ENCODE results near the gene TGFBR1. TPM values are rescaled to one million over a fixed set of nuclear protein-coding genes. Genes with fewer than 3 reads are reported as not detected.

Gene TGFBR1
- polyA plus RNA-seq, 4 donors: 44.4 to 52.3 (median 50.5) TPM

- DNase-seq (ENCODE audit: low read depth in 4 of 4, low spot score in 3 of 4): peak in 1 of 4 donors; percentile 29
Measured at GRCh38 chr9:99105152-99106043, 485 bp downstream of the TGFBR1 start.

- peak in 1 of 4 donors; percentile 12 for DNase-seq (ENCODE audit: low read depth in 4 of 4, low spot score in 3 of 4)
Measured at GRCh38 chr9:99106044-99106375, 1.1 kb downstream of the TGFBR1 start.

DNA sequence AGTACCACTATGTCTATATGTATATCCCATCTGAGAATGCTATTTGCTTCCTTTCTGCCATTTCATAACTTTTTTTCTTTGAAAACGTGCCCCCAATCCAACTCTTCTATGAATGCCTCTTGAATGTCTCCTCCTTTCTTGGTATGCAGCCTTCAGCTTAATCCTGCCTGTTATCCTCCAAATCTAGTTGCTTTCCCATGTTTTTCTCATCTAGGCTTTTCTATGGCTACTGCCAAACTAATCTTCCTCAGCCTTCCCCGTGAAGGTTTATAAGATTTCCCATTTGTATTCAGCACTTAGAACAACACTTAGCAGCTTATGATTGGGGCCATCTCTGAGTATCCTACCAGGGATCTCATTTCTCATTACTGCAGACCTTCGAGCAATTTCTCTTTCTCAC lies 2.5 kb downstream of the TGFBR1 start:
- DNase-seq (ENCODE audit: low read depth in 4 of 4, low spot score in 3 of 4): no peak

- no peak for DNase-seq (ENCODE audit: low read depth in 4 of 4, low spot score in 3 of 4)
Measured at GRCh38 chr9:99108131-99108530, 3.2 kb downstream of the TGFBR1 start.

DNA sequence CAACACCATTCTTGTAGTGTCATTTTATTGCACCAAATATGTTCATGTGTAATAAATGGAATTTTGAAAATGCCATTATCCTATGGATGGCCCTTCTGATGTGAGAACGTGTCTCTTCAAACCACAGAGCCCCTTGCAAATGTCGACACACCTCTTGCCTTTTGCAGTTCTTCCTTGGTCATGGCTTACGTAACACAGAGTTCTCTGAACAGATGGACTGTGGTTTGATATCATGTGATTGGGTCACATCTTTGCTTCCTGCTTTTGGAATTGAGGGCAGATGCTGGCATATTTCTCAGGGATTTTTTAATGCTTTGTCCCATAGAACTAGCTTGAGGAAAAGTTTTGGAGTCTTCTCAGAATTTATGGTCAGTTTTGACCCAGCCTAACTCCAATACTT lies 4.6 kb downstream of the TGFBR1 start:
- no peak for DNase-seq (ENCODE audit: low read depth in 4 of 4, low spot score in 3 of 4)

DNA sequence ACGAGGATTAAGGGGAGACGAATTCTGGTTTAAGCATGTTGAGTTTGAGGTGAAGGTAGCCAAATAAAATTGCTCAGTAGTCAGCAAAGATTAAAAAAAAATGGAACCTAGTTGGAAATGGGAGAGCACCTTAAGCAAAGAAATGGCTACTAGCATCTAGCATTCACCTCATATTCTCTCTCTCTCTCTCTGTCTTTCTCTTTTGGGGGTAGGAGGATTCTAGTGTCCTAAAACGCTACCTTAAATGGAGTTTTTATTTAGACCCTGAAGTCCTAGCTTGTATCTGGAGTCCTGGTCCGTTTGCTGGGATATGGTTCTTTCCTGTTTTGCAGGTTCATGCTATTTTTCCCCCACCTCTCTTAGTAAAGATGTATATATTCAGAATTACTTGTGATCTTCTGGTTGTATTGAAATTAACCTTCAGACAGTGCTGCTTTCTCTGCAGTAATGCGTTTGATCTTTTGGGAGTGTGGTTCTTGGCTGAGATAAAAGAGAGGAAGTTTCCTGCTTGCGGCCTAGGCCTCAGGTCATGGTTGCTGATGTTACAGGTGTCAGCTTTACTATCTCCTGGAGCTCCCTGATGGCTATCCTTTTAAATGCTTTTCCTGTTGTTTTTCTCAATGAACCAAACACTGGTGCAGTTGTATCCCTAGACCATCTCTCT lies 8.0 kb downstream of the TGFBR1 start:
- DNase-seq (ENCODE audit: low read depth in 4 of 4, low spot score in 3 of 4): no peak

GRCh38 chr9:99113414-99114048 lies 8.6 kb downstream of the TGFBR1 start:
- DNase-seq (ENCODE audit: low read depth in 4 of 4, low spot score in 3 of 4): no peak

- no peak for DNase-seq (ENCODE audit: low read depth in 4 of 4, low spot score in 3 of 4)
Measured at GRCh38 chr9:99114049-99114440, 9.1 kb downstream of the TGFBR1 start.

- no peak for DNase-seq (ENCODE audit: low read depth in 4 of 4, low spot score in 3 of 4)
Measured at GRCh38 chr9:99114846-99115500, 10.1 kb downstream of the TGFBR1 start.

GRCh38 chr9:99116003-99116411 lies 11.1 kb downstream of the TGFBR1 start:
- no peak for DNase-seq (ENCODE audit: low read depth in 4 of 4, low spot score in 3 of 4)

- DNase-seq (ENCODE audit: low read depth in 4 of 4, low spot score in 3 of 4): no peak
Measured at GRCh38 chr9:99118782-99119466, 14.0 kb downstream of the TGFBR1 start.

GRCh38 chr9:99119976-99120655 lies 15.2 kb downstream of the TGFBR1 start:
- DNase-seq (ENCODE audit: low read depth in 4 of 4, low spot score in 3 of 4): no peak

DNA sequence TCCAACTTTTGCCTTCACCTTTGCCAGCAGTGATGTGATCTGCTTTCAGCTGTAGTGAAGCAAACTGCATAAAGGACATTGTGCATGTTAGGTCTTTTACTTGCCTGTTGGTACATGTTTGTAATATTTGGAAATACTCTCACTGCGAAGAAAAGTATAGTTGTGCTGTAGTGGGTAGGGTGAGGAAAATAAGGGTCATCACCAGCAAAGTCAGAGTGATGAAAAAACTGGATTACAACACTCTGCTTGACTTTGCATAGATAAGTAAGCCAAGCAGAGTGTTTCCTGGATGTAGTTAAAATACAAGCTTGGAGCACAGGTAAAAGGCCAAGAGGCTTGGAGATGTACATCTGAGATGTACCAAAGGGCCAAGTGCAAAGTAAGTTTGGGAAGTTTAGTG lies 16.7 kb downstream of the TGFBR1 start:
- no peak for DNase-seq (ENCODE audit: low read depth in 4 of 4, low spot score in 3 of 4)

GRCh38 chr9:99124534-99125255 lies 19.8 kb downstream of the TGFBR1 start:
- DNase-seq (ENCODE audit: low read depth in 4 of 4, low spot score in 3 of 4): no peak

DNA sequence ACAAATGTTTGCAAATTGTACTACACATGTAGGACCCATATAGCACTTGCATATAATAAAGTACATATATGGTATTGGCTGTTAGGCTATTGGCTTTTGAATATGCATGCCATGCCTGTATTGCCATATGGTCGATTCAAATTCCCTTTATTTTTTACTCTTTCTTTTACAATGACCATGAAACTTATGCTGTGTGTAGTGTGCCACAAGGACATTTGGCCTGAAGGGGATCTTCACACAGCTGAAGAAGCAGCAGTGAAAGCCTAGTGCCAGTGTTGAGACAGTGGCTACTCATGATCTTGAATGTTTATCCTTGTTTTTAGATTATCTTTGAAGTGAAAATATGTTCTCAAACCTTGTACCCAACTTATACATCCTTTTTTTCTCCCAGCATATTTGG lies 20.5 kb downstream of the TGFBR1 start:
- DNase-seq (ENCODE audit: low read depth in 4 of 4, low spot score in 3 of 4): no peak

- no peak for DNase-seq (ENCODE audit: low read depth in 4 of 4, low spot score in 3 of 4)
Measured at GRCh38 chr9:99126312-99126711, 21.4 kb downstream of the TGFBR1 start.

DNA sequence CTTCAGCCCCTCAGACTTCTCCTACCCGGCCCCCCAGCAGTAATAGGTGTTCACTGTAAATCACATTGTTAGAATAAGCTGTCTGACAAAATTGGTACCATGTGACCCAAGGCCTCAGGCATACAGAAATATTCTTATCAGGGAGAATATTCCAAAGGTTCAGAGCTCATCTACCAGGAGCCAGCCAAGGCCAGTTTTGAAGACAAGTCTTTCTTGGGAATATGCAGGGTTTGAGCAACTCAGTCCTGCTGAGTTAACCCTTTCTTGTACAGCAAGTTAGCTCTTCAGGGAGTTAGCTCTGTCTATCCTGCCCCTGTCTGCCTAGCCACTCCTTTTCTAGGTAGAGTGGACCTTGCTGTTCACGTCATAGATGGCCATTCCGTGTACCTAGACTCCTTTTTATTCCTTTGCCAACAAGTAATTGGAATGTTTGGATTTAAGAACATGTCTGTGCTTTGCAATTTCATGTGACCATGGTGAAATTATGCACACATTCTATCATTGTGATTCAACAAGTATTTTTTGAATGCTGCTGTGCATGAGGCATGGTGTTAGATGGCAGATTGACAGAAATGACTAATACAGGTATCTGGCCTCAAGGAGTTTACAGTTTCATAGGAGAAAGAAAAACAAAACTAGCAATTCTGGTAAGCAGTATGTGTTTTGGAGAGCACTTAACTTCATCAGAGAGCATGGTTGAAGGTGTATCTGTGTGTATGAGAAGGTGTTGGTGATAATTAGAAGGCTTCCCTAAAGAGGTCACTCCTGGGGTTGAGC lies 22.6 kb downstream of the TGFBR1 start:
- DNase-seq (ENCODE audit: low read depth in 4 of 4, low spot score in 3 of 4): no peak

GRCh38 chr9:99128133-99128406 lies 23.2 kb downstream of the TGFBR1 start:
- no peak for DNase-seq (ENCODE audit: low read depth in 4 of 4, low spot score in 3 of 4)

GRCh38 chr9:99129091-99129490 lies 24.2 kb downstream of the TGFBR1 start:
- DNase-seq (ENCODE audit: low read depth in 4 of 4, low spot score in 3 of 4): no peak
